Testis (tissue), 2 donors: Measurements from ENCODE around the gene EOMES.

Experiments used
- CTCF ChIP-seq, 3 experiments: fragments of 450-650 bp in 2 of 3; fragments of 200-600 bp in 1 of 3; sonication (generic) in 1 of 3; IDR thresholded peaks; one replicate each; pipeline ENCODE4 v1.5.1; 2016 to 2019; ENCODE audit warnings: antibody characterized with exemption in 3 of 3, mild to moderate bottlenecking in 2 of 3, moderate library complexity in 1 of 3
- POLR2A ChIP-seq: fragments of 450-650 bp; IDR thresholded peaks from one replicate; pipeline ENCODE4 v1.6.1; 2017; ENCODE audit warnings: antibody characterized with exemption, mild to moderate bottlenecking, moderate library complexity

GRCh38 chr3:27767000-27767399 lies 44.9 kb upstream of the EOMES start:
- TF ChIP-seq CTCF (IDR thresholded peaks at IDR 0.05), result no peak
- TF ChIP-seq POLR2A, result no peak
